HG03571 (cell line): ENCODE data around the gene CACUL1.
"Not testable (repeated sequence)": the region's sequence is repeated elsewhere in the genome, so short reads cannot be mapped to it uniquely, and the experiment has no call there.

Source experiments
- ATAC-seq: cut with Tn5 transposase; IDR thresholded peaks from one replicate; pipeline ENCODE4 v1.9.1; 2021; ENCODE audit not compliant: unreplicated experiment

CACUL1 gene

GRCh38 chr10:118692872-118693271, 61.9 kb downstream of the CACUL1 start:
- ATAC-seq: no peak

DNA sequence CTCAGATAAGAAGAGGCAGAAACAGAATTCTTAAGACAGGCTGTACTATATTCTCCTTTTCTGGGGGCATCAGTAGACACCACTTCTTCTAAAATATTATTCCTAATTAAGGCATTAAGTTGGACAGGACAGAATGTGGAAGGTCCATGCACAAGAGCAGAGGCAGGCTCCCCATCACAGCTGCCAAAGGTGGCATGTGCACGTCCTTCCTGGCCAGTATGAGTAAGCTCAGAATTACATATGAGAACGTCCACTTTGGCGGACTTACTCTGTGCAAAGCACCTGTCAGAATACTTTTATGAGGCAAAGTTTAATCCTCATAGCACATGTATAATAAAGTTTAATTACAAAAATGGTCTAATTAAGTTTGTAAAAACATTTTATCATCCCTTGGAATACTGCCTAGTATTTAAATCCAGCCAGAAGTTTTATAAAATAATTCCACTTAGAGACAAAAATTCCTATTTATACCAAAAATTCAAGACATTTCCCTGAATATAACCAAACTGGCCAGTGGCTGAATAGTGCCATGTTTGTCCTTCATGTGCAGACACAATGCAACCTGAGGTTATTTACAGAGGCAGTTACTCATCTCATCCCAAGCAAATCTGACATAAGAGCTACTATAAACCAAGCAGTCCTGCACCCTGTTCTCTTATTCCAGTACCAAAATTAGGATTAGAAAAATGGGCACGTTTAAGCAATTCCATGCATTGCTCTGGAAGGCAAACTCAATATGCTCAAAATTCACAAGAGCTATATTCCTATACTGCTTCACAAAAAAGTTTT, 65.5 kb downstream of the CACUL1 start:
- ATAC-seq: no peak

- ATAC-seq: no peak
Observed at GRCh38 chr10:118687472-118687871, 67.3 kb downstream of the CACUL1 start.

- ATAC-seq: no peak
Observed at GRCh38 chr10:118682533-118682932, 72.2 kb downstream of the CACUL1 start.

- no peak for ATAC-seq
Observed at GRCh38 chr10:118680197-118680596, 74.6 kb downstream of the CACUL1 start.

DNA sequence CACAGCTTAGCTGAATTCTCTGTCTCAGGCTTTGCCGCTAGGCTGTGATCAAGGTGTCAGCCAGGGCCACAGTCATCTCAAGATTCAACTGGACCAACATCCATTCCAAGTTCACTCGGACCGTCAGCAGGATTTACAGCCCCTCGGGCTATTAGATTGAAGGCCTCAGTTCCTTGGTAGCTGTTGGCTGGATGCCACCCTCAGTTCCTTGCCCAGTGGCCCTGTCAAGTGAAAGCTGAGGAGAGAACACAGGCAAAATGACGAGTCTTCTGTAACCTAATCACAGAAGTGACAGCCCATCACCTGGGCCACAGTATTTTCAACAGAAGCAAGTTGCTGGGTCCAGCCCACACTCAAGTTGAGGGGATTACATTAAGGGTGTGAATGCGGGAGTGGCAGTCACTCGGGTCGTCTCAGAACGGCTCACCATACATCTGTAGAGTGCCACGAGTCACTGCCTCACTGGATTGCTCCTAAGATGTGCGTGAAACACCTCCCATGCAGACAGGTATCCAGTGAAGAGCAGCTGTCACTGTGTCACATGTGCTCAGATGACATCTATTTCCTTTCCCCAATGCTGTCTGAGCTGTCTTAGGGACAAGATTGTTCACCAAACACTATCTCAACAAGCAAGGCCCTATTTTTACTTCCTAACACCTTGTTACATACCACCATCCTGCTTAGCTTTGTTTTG, 80.4 kb downstream of the CACUL1 start:
- ATAC-seq: no peak

DNA sequence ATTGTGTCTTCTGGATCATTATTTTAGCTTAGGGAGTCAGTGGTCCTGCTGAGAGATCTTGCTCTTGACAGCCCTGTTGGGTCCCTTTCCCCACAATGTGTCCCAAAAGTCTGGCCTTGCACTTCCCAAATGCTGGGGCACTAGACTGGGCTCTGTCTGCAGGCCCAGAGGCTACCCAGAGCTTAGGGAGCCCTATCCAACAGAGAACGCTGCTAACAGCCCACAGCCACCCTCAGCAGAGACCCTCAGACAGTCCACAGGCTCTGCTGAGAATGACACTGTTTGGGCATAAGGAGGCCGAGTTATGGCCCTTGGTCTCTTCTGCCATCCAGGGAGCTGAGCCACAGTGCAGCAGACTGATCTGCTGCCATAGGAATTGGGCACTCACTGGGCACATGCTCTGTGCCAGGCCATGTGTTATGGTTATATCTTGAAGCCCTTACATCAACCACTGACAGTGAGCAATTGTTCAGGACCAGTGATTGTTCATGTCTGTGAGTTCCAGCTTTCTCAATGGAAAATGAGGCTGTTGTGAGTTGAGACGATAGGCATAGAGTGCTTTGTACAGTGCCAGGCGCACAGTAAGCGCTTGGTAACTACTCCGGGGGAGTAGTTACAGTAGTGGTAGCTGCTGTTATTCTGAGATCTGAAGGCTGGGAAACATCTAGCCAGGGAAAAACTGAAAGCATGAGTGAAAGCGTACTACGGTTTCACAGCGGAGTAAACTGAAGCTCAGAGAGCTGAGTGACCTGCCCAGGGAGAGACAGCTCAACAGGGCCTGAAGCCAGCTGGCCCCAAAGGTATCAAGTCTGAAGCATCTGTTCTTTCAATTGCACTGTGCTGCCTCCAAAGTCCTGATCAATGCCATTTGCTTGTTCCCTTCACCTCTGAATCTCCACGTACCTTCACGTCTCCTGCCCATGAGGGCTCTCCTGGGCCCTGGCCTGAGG, 81.7 kb downstream of the CACUL1 start:
- ATAC-seq: no peak

GRCh38 chr10:118672153-118672552, 82.6 kb downstream of the CACUL1 start:
- no peak for ATAC-seq

DNA sequence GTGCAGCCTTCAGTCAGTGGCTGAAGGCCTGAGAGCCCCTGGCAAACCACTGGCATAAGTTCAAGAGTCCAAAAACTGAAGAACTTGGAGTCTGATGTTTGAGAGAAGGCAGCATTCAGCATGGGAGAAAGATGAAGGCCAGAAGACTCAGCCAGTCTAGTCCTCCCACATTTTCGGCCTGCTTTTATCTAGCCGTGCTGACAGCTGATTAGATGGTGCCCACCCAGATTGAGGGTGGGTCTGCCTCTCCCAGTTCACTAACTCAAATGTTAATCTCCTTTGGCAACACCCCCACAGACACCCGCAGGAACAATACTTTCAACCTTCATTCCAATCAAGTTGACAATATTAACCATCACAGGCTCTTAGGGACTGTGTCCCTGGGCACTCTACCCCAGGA, 83.5 kb downstream of the CACUL1 start:
- ATAC-seq: not testable (repeated sequence)

GRCh38 chr10:118670472-118671124, 84.2 kb downstream of the CACUL1 start:
- no peak for ATAC-seq

- no peak for ATAC-seq
Observed at GRCh38 chr10:118669835-118670234, 84.9 kb downstream of the CACUL1 start.

DNA sequence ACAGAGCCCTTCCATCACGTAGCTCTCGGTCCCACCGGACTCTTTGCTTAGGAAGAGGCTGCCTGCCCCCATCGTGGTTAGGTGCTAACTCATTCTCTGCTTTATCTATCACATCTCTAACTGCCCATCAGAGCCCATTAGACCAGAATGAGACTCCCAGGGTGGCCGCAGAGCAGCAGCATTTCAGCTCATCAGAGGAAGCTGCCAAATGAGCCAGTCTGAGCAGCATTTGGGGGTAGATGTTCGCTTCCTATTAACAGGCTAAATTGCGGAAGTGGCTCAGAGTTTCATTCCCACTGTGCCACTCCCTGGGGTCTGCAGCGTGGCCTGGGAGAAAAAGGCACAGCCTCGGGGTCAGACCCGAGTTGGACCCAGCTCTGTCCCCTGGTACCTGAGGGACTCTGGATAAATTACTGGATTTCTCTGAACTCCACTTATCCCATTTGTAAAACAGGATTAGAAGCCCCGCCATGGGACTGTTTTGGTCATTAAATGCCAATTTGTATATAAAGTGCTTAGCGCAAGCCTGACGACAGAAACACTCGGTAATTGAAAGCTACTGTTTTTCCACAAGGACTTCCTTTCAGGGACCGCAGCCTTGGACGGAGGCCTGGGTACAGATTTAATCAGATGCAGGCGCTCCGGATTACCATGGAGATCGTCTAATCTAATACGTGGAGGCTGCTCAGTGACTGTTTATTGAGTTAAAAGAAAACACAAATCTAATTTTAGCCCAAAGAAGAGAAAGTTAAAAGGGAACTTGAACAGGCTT, 85.6 kb downstream of the CACUL1 start:
- ATAC-seq: no peak

DNA sequence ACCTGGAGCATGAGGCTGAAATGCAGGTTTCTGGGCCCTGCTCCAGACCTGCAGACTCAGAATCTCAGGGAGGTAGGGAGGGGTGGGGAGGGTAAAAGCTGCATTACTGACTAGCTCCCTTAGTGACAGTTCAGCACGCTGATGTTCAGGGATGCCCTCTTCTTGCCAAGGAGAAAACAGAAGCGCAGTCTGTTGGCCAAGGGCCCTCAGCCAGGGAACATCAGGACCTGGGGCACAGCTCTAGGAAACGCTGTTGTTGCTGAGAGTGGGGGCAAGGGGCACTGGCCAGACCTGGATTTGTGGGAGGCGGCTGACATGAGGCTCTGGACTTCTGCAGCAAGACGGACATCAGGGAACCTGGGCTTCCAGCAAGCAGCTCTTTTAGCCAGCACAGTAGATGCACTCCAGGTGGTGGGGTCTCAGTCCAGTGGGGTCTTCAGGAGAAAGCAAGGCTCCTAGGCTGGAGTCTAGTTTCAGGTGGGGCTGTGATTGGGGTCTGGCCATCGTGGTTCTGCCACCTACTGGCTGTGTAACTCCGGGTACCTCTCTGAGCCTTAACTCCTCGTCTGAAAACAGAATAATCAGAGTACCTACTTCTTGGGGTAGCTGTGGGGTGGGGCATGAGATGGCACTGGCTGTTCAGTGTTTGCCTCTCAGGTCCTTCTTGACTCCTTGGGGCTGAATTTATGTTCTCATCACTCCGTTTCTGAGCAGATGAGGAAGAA, 86.4 kb downstream of the CACUL1 start:
- ATAC-seq: no peak

GRCh38 chr10:118667732-118668131, 87.0 kb downstream of the CACUL1 start:
- no peak for ATAC-seq

DNA sequence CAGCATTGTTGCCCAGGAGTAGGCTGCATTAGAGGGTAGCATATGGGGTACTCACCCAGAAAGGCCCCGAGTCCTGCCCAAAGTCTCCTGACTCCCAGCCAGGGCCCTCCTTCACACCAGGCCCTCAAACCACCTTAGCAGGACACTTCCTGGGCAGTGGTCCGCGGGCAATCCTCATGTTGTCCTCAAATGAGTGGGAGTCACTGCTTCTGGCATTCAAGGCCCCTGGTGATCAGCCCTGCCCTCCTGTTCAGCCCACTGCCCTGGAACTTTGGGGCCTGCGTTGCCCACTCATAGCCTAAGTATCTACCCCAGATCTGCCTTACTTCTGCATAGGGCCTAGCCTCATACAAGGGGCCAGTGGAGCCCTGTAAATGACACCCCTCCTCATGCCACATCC, 88.4 kb downstream of the CACUL1 start:
- no peak for ATAC-seq

DNA sequence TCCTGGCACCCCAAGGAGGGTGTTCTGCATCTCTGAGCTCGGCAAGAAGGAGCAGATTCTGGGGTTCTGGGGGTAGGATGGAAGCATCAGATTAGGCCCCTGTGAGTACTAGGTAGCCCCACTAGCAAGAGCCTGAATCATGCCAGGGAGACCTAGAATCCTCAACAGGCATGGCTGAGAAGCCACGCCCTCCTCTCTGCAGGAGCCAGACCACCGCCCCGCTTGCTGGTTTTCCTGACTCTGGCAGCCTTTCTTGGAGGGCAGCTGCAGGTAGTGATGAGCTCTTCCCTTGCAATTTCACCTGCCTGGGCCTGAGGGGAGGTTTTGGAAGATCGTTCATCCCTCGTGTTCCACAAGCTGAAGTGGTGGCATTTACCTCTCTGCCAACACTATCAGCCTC, 90.4 kb downstream of the CACUL1 start:
- ATAC-seq: no peak

- no peak for ATAC-seq
Observed at GRCh38 chr10:118663176-118663575, 91.6 kb downstream of the CACUL1 start.

DNA sequence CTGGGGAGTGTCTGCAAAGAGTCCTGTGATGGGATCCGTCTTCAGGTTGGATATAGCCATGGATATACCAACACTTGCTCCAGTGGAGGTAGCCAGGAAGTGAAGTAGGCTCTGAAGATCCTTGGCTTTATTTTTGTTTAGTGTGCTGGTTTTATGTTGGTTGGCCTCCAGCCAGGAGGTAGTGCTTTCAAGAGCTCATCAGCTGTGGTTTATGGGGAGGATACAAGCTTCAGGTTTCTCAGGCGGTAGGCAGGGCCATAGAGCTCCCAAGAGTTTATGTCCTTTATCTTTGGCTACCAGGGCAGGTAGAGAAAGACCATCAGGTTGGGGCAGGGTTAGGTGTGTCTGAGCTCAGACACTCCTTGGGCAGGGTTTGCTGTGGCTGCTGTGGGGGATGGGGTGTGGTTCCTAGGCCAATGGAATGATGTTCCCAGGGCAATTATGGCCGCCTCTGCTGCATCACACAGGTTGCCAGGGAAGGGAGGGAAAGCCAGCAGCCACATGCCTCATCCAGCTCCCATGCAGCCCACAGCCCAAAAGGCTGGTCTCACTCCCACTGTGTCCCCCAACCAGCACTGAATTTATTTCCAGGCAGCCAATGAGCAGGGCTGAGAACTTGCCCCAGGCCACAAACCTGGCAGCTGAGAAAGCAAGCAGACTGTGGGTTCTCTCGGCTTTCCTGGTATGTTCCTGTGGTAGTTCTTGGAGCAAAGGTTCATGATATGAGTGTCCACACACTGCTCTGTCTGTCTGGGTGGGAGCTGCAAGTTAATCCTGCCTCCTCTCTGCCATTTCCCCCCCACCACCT, 92.3 kb downstream of the CACUL1 start:
- no peak for ATAC-seq

- no peak for ATAC-seq
Observed at GRCh38 chr10:118658762-118659161, 96.0 kb downstream of the CACUL1 start.
